Esophagus muscularis mucosa (tissue), 4 donors: ENCODE results near the gene TMEM254. TPM values are rescaled to one million over a fixed set of nuclear protein-coding genes. Genes with fewer than 3 reads are reported as not detected.
"Not testable (repeated sequence)": the region's sequence is repeated elsewhere in the genome, so short reads cannot be mapped to it uniquely, and the experiment has no call there.

ENCODE experiments used
- DNase-seq: peaks from one replicate; pipeline ENCODE4 v3.0.0-alpha.2; 2017; ENCODE audit errors: extremely low spot score
- H3K27ac ChIP-seq, 4 donors: fragments of 200-600 bp; sonication (generic); replicated peaks in 1 of 4; 1 replicate in 3 of 4; 2 replicates in 1 of 4; pipeline ENCODE4 v1.5.1; 2016 to 2019; ENCODE audit warnings: mild to moderate bottlenecking in 1 of 4
- H3K27me3 ChIP-seq, 4 donors: fragments of 200-600 bp; sonication (generic); one replicate each; pipeline versions ENCODE4 v1.5.1 to v1.6.0; 2016 to 2019
- H3K36me3 ChIP-seq, 4 donors: fragments of 200-600 bp; sonication (generic); one replicate each; pipeline ENCODE4 v1.5.1; 2016 to 2019
- H3K4me1 ChIP-seq, 4 donors: fragments of 200-600 bp; sonication (generic); one replicate each; pipeline ENCODE4 v1.5.1; 2016 to 2019
- H3K4me3 ChIP-seq, 4 donors: fragments of 200-600 bp; sonication (generic); 1 replicate in 2 of 4; 2 replicates in 2 of 4; pipeline ENCODE4 v1.5.1; 2016 to 2019; ENCODE audit warnings: mild to moderate bottlenecking in 4 of 4, moderate library complexity in 1 of 4
- H3K9me3 ChIP-seq, 4 donors: fragments of 200-600 bp; sonication (generic); 1 replicate in 3 of 4; 2 replicates in 1 of 4; pipeline ENCODE4 v1.5.1; 2016 to 2019
- CTCF ChIP-seq, 3 experiments: fragments of 200-600 bp in 2 of 3; fragments of 450-650 bp in 1 of 3; sonication (generic) in 2 of 3; IDR thresholded peaks; one replicate each; pipeline ENCODE4 v1.5.1; 2017 to 2019; ENCODE audit warnings: antibody characterized with exemption in 3 of 3, mild to moderate bottlenecking in 2 of 3, moderate library complexity in 1 of 3
- EP300 ChIP-seq: sonication (generic); formaldehyde crosslinking; IDR thresholded peaks from one replicate; pipeline ENCODE4 v1.6.1; 2017; ENCODE audit warnings: antibody characterized with exemption
- POLR2A ChIP-seq: fragments of 450-650 bp; IDR thresholded peaks from one replicate; pipeline ENCODE4 v1.6.1; 2017; ENCODE audit warnings: antibody characterized with exemption, moderate library complexity, mild to moderate bottlenecking, low read depth
- POLR2AphosphoS5 ChIP-seq, 2 donors: sonication (generic); formaldehyde crosslinking; IDR thresholded peaks; one replicate each; pipeline ENCODE4 v1.6.1; 2017; ENCODE audit warnings: antibody characterized with exemption in 2 of 2
- WGBS: methylation state at CpG from one replicate; pipeline ENCODE4 v1.1.5; 2018; 5-methylcytosine and 5-hydroxymethylcytosine counted together
- intact Hi-C: fragments of 100-400 bp; cut with DNase I; formaldehyde crosslinking; loops from one replicate; pipeline ENCODE4 v1.15.1; 2023
- total RNA-seq, 4 donors: library from RNA; depleted of rRNA; stranded (reverse); fragments of >200 nt; gene quantifications; one replicate each; pipeline versions ENCODE4 v1.1.0 to v1.2.1, GENCODE V29; 2016

Gene TMEM254
- total RNA-seq, 4 donors from 2014 or later = 7.1 to 14.9 (median 9.4) TPM

GRCh38 chr10:80055760-80056159 lies 22.7 kb upstream of the TMEM254 start:
- Histone ChIP-seq H3K27ac (no peak overlapping the region), H3K4me1 (no peaks in the 10 kb centered on the region), H3K36me3 (no peaks in the 10 kb centered on the region), H3K27me3 (no peaks in the 10 kb centered on the region), H3K9me3 (no peaks in the 10 kb centered on the region), H3K4me3 (no peak overlapping the region)
- no peak for TF ChIP-seq POLR2A
- no peak for TF ChIP-seq POLR2AphosphoS5 (IDR thresholded peaks at IDR 0.05)
- TF ChIP-seq CTCF (IDR thresholded peaks at IDR 0.05) = no peak
- TF ChIP-seq EP300 = no peak
- intact Hi-C loops = no loop called here
- no peak for DNase-seq
- 95% methylated on average over 2 of the region's 2 CpGs for WGBS

- TF ChIP-seq EP300 = no peak
- no peak for TF ChIP-seq POLR2A
- no peak for TF ChIP-seq POLR2AphosphoS5 (IDR thresholded peaks at IDR 0.05)
- TF ChIP-seq CTCF (IDR thresholded peaks at IDR 0.05) = no peak
- intact Hi-C loops = no loop called here
- H3K4me1 ChIP-seq = no peaks in the 10 kb centered on the region
- no peak for DNase-seq
- no peak overlapping the region for H3K4me3 ChIP-seq
- H3K9me3 ChIP-seq = no peaks in the 10 kb centered on the region
- no peaks in the 10 kb centered on the region for H3K36me3 ChIP-seq
- H3K27ac ChIP-seq = no peak overlapping the region
- 95% methylated on average over 4 of the region's 4 CpGs for WGBS
- H3K27me3 ChIP-seq = no peaks in the 10 kb centered on the region
Observed at GRCh38 chr10:80057171-80057570, 21.3 kb upstream of the TMEM254 start.

GRCh38 chr10:80064120-80064886 lies 14.2 kb upstream of the TMEM254 start:
- peaks cover 0 to 4% (median 0%) of the 10 kb centered on the region in 4 donors for H3K4me1 ChIP-seq
- no peaks in the 10 kb centered on the region for H3K9me3 ChIP-seq
- peak overlapping the region; percentile 17 to 41 (median 27) for H3K27ac ChIP-seq
- WGBS = 73% methylated on average over 8 of the region's 8 CpGs
- TF ChIP-seq EP300 (no peak), POLR2A (no peak), POLR2AphosphoS5 (IDR thresholded peaks at IDR 0.05) (no peak), CTCF (IDR thresholded peaks at IDR 0.05) (no peak)
- no peaks in the 10 kb centered on the region for H3K27me3 ChIP-seq
- H3K4me3 ChIP-seq = no peak overlapping the region
- no peaks in the 10 kb centered on the region for H3K36me3 ChIP-seq
- intact Hi-C loops = no loop called here
- no peak for DNase-seq

- Histone ChIP-seq H3K27ac (no peak overlapping the region), H3K9me3 (no peaks in the 10 kb centered on the region), H3K27me3 (no peaks in the 10 kb centered on the region), H3K4me3 (no peak overlapping the region), H3K4me1 (peaks cover 0 to 4% (median 0%) of the 10 kb centered on the region in 4 donors), H3K36me3 (no peaks in the 10 kb centered on the region)
- no peak for DNase-seq
- TF ChIP-seq CTCF (IDR thresholded peaks at IDR 0.05) (no peak), EP300 (no peak), POLR2AphosphoS5 (IDR thresholded peaks at IDR 0.05) (no peak), POLR2A (no peak)
- 87% methylated on average over 4 of the region's 4 CpGs for WGBS
- intact Hi-C loops = no loop called here
Observed at GRCh38 chr10:80066809-80067208, 11.7 kb upstream of the TMEM254 start.

- intact Hi-C loops, H3K4me1 ChIP-seq, H3K4me3 ChIP-seq, DNase-seq, H3K27ac ChIP-seq, H3K36me3 ChIP-seq, H3K9me3 ChIP-seq, H3K27me3 ChIP-seq: not testable (repeated sequence)
Observed at GRCh38 chr10:80067821-80068220, 10.6 kb upstream of the TMEM254 start.
